Right forelimb (tissue), 1 donor: Measurements from ENCODE around the gene STPG4.
"Not testable (repeated sequence)": the region's sequence is repeated elsewhere in the genome, so short reads cannot be mapped to it uniquely, and the experiment has no call there.

Source experiments
- DNase-seq: peaks from one replicate; pipeline ENCODE4 v3.0.0-alpha.2; 2018

Gene STPG4

GRCh38 chr2:47172922-47173695 lies 18.0 kb upstream of the STPG4 start:
- DNase-seq: no peak

GRCh38 chr2:47172156-47172921 lies 17.2 kb upstream of the STPG4 start:
- no peak for DNase-seq

- no peak for DNase-seq
These were observed 14.7 kb upstream of the STPG4 start for GRCh38 chr2:47169784-47170183.

GRCh38 chr2:47168895-47169294 lies 13.8 kb upstream of the STPG4 start:
- not testable (repeated sequence) for DNase-seq

GRCh38 chr2:47167149-47167548 lies 12.0 kb upstream of the STPG4 start:
- no peak for DNase-seq

GRCh38 chr2:47165001-47165555 lies 10.0 kb upstream of the STPG4 start:
- no peak for DNase-seq

- DNase-seq: no peak
These were observed 7.7 kb upstream of the STPG4 start for GRCh38 chr2:47162780-47163179.

- no peak for DNase-seq
These were observed 6.4 kb upstream of the STPG4 start for GRCh38 chr2:47161475-47161874.

GRCh38 chr2:47160660-47161059 lies 5.6 kb upstream of the STPG4 start:
- no peak for DNase-seq

GRCh38 chr2:47160211-47160610 lies 5.1 kb upstream of the STPG4 start:
- no peak for DNase-seq

GRCh38 chr2:47159627-47160026 lies 4.5 kb upstream of the STPG4 start:
- DNase-seq: no peak

- no peak for DNase-seq
These were observed 3.5 kb upstream of the STPG4 start for GRCh38 chr2:47158576-47158975.

GRCh38 chr2:47152803-47153202 lies 2.3 kb downstream of the STPG4 start:
- no peak for DNase-seq

GRCh38 chr2:47150175-47150574 lies 4.9 kb downstream of the STPG4 start:
- no peak for DNase-seq

GRCh38 chr2:47147021-47147420 lies 8.1 kb downstream of the STPG4 start:
- DNase-seq: no peak

- DNase-seq: no peak
These were observed 9.6 kb downstream of the STPG4 start for GRCh38 chr2:47145466-47145865.

- DNase-seq: no peak
These were observed 13.6 kb downstream of the STPG4 start for GRCh38 chr2:47141520-47141919.

- DNase-seq: no peak
These were observed 20.6 kb downstream of the STPG4 start for GRCh38 chr2:47134386-47135090.

- DNase-seq: no peak
These were observed 22.1 kb downstream of the STPG4 start for GRCh38 chr2:47133046-47133445.

- DNase-seq: no peak
These were observed 25.9 kb downstream of the STPG4 start for GRCh38 chr2:47129191-47129706.

- no peak for DNase-seq
These were observed 26.4 kb downstream of the STPG4 start for GRCh38 chr2:47128705-47129104.

GRCh38 chr2:47127862-47128543 lies 27.1 kb downstream of the STPG4 start:
- DNase-seq: no peak

GRCh38 chr2:47126783-47127182 lies 28.3 kb downstream of the STPG4 start:
- DNase-seq: no peak
